ENCODE results near the gene DDR1.
"Not testable (repeated sequence)": the region's sequence is repeated elsewhere in the genome, so short reads cannot be mapped to it uniquely, and the experiment has no call there.

The DDR1 gene

GRCh38 chr6:30873137-30873640, 11.1 kb upstream of the DDR1 start:
- TF ChIP-seq CTCF (IDR thresholded peaks at IDR 0.05; ENCODE audit: low read depth, low read length) = no peak
- Histone ChIP-seq H3K4me3 (ENCODE audit: low read depth, low read length) (no peak overlapping the region), H3K4me1 (no peaks in the 10 kb centered on the region; the same call in 1 of the 2 replicates), H3K36me3 (no peaks in the 10 kb centered on the region), H3K27me3 (no peaks in the 10 kb centered on the region), H3K9me3 (no peaks in the 10 kb centered on the region)
- no peak for DNase-seq

DNA sequence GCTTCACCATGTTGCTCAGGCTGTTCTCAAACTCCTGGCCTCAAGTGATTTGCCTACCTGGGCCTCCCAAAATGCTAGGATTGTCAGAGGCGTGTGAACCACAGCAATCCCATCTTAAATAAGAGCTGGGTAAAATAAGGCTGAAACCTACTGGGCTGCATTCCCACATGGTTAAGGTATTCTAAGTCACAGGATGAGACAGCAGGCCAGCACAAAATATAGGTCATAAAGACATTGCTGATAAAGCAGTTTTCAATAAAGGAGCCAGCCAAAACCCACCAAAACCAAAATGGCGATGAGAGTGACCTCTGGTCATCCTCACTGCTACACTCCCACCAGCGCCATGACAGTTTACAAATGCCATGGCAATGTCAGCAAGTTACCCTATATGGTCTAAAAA, 10.5 kb upstream of the DDR1 start:
- not testable (repeated sequence) for DNase-seq; H3K36me3 ChIP-seq; H3K4me1 ChIP-seq; H3K4me3 ChIP-seq (ENCODE audit: low read depth, low read length); H3K27me3 ChIP-seq; H3K9me3 ChIP-seq

DNA sequence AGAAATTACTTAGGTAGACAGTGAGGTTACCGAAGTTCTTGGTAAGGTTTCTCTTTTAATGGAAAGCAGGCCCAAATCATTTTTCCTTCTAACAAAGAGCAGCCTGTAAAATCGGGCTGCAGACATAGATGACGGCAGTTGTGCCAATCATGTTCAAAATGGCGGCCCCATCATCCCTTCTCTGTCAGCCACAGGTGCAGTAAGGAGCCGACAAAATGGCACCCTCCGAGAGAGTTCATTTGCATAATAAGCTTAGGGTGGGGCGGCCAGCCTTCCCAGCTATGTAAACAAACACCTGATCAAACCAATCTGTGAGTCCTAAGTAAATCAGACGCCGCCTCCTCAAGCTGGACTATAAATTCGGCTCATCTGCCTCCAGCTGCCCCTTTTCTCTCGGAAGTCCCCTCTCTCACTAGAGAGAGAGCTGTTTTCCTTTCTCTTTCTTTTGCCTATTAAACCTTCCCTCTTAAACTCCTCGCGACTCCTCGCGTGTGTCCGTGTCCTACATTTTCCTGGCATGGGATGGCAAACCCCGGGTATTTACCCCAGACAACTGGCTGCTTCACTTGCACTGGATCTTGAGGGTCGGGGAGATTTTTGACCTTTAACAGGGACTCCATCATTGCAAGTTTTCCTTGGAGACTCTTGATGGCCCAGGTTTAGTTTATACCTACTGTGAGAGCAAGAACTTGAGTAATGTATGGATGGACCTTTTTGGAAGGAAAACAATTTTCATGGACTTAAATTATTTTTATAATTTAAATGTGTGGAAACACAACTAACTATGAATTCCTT, 8.9 kb upstream of the DDR1 start:
- no peak for TF ChIP-seq CTCF (IDR thresholded peaks at IDR 0.05; ENCODE audit: low read depth, low read length)

DNA sequence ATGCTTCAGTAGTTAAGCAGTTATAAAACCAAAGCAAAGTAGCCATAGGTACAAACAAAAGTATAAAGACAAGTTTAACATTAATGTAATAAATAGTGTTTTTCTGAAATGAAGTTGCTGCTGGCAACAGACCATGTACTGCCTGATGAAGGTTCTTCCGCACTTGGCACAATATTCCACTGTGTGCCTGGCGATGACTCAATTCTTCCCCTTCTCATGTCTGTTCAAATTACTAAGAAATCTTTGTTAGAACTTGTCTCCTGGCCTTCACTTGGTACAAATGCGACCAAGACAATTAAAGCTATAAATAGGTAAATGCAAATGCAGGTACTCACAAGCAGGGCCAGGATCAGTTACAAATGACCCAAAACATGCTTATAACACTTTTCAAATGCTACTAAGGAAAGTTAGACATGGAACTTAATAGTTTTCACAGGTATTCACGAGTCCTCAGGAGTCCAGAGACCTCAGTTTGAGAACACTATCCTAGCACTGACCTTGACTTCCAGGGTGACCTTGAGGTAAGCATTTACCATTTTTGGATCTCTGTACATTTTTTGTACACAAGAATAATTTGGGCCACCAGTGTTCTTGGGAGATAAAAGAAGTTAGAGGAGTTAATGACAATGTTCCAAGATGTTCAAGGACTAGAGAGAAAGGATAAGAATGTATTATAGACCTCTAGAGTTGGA, 8.1 kb upstream of the DDR1 start:
- Histone ChIP-seq H3K4me1 (no peaks in the 10 kb centered on the region; the same call in 1 of the 2 replicates), H3K27me3 (no peaks in the 10 kb centered on the region), H3K9me3 (no peaks in the 10 kb centered on the region), H3K36me3 (no peaks in the 10 kb centered on the region), H3K4me3 (ENCODE audit: low read depth, low read length) (no peak overlapping the region)
- no peak for DNase-seq
- TF ChIP-seq CTCF (IDR thresholded peaks at IDR 0.05; ENCODE audit: low read depth, low read length) = no peak

More for the DNA sequence above, 8.9 kb upstream of the DDR1 start:
- H3K9me3 ChIP-seq = no peaks in the 10 kb centered on the region
- no peaks in the 10 kb centered on the region for H3K27me3 ChIP-seq
- no peaks in the 10 kb centered on the region; the same call in 1 of the 2 replicates for H3K4me1 ChIP-seq
- no peaks in the 10 kb centered on the region for H3K36me3 ChIP-seq
- no peak for DNase-seq
- H3K4me3 ChIP-seq (ENCODE audit: low read depth, low read length) = no peak overlapping the region

- no peaks in the 10 kb centered on the region for H3K9me3 ChIP-seq
- peak; percentile 87 for DNase-seq
- peaks cover 7% of the 10 kb centered on the region for H3K4me1 ChIP-seq
- peak; percentile 94 for TF ChIP-seq CTCF (IDR thresholded peaks at IDR 0.05; ENCODE audit: low read depth, low read length)
- H3K27me3 ChIP-seq = no peaks in the 10 kb centered on the region
- H3K36me3 ChIP-seq = no peaks in the 10 kb centered on the region
- H3K4me3 ChIP-seq (ENCODE audit: low read depth, low read length) = peak overlapping the region; percentile 60
These were observed 6.7 kb upstream of the DDR1 start for GRCh38 chr6:30877419-30878262.

- no peak for DNase-seq
- no peak overlapping the region for H3K4me3 ChIP-seq (ENCODE audit: low read depth, low read length)
- no peak for TF ChIP-seq CTCF (IDR thresholded peaks at IDR 0.05; ENCODE audit: low read depth, low read length)
- no peaks in the 10 kb centered on the region for H3K27me3 ChIP-seq
- no peaks in the 10 kb centered on the region for H3K36me3 ChIP-seq
- peaks cover 18% of the 10 kb centered on the region for H3K4me1 ChIP-seq
- no peaks in the 10 kb centered on the region for H3K9me3 ChIP-seq
These were observed 4.5 kb upstream of the DDR1 start for GRCh38 chr6:30879684-30880427.
